UCSD-AML1 (cell line): ENCODE measurements around the gene TMEM255A.
"Not testable (repeated sequence)": the region's sequence is repeated elsewhere in the genome, so short reads cannot be mapped to it uniquely, and the experiment has no call there.

Source experiments
- DNase-seq: peaks from one replicate; lab custom pipeline; 2025; ENCODE audit not compliant: unreplicated experiment; lab: John Stamatoyannopoulos, UW

Gene TMEM255A

GRCh38 chrX:120310861-120311726 lies at the start of gene TMEM255A:
Gene TMEM255A, minus strand, starts transcription at chrX:120311461. Its CDS starts 152 bp downstream, at chrX:120311309.
- DNase-seq: no peak

GRCh38 chrX:120358737-120359456 lies 47.6 kb upstream of the TMEM255A start:
- DNase-seq: no peak

- DNase-seq: no peak
These were observed 45.9 kb upstream of the TMEM255A start for GRCh38 chrX:120357186-120357585.

- no peak for DNase-seq
These were observed 44.8 kb upstream of the TMEM255A start for GRCh38 chrX:120356084-120356483.

GRCh38 chrX:120350450-120351138 lies 39.3 kb upstream of the TMEM255A start:
- DNase-seq: no peak

GRCh38 chrX:120344566-120344965 lies 33.3 kb upstream of the TMEM255A start:
- DNase-seq: not testable (repeated sequence)

- no peak for DNase-seq
These were observed 25.6 kb upstream of the TMEM255A start for GRCh38 chrX:120336899-120337298.

- DNase-seq: no peak
These were observed 24.0 kb upstream of the TMEM255A start for GRCh38 chrX:120335289-120335688.

GRCh38 chrX:120334603-120335002 lies 23.3 kb upstream of the TMEM255A start:
- DNase-seq: peak; percentile 15

GRCh38 chrX:120334151-120334550 lies 22.9 kb upstream of the TMEM255A start:
- peak; percentile 11 for DNase-seq

GRCh38 chrX:120332394-120332793 lies 21.1 kb upstream of the TMEM255A start:
- no peak for DNase-seq

GRCh38 chrX:120331116-120331515 lies 19.9 kb upstream of the TMEM255A start:
- no peak for DNase-seq

GRCh38 chrX:120321520-120322281 lies 10.4 kb upstream of the TMEM255A start:
- DNase-seq: no peak

GRCh38 chrX:120318411-120318810 lies 7.2 kb upstream of the TMEM255A start:
- no peak for DNase-seq

GRCh38 chrX:120316587-120317283 lies 5.5 kb upstream of the TMEM255A start:
- no peak for DNase-seq

GRCh38 chrX:120315776-120316175 lies 4.5 kb upstream of the TMEM255A start:
- DNase-seq: no peak

GRCh38 chrX:120311727-120312063 lies 434 bp upstream of the TMEM255A start:
- no peak for DNase-seq

GRCh38 chrX:120309873-120310705 lies 1.2 kb downstream of the TMEM255A start:
- DNase-seq: no peak
